Lower leg skin (tissue), 3 donors: ENCODE data around the gene ASH1L.

ENCODE experiments used
- CTCF ChIP-seq, 3 donors: fragments of 450-650 bp; IDR thresholded peaks; one replicate each; pipeline ENCODE4 v1.5.1; 2016; ENCODE audit warnings: antibody characterized with exemption in 3 of 3, mild to moderate bottlenecking in 3 of 3, moderate library complexity in 2 of 3
- POLR2A ChIP-seq, 2 donors: fragments of 450-650 bp; IDR thresholded peaks; one replicate each; pipeline ENCODE4 v1.6.1; 2016 to 2017; ENCODE audit warnings: antibody characterized with exemption in 2 of 2, mild to moderate bottlenecking in 1 of 2, moderate library complexity in 1 of 2

GRCh38 chr1:155471026-155471425, 91.6 kb downstream of the ASH1L start:
- no peak for TF ChIP-seq POLR2A (IDR thresholded peaks at IDR 0.05)
- TF ChIP-seq CTCF (IDR thresholded peaks at IDR 0.05) = no peak
